Stimulated activated CD4-positive, alpha-beta T cell treated with anti-CD3 and anti-CD28 coated beads, Interleukin-15, amount 100 ng/mL, for 1 hour (primary cell): ENCODE data around the gene ARID3A.

ENCODE experiments used
- DNase-seq, 2 donors: peaks; one replicate each; pipeline ENCODE4 v3.0.0-alpha.2; 2020; ENCODE audit warnings: low read depth in 1 of 2, low spot score in 1 of 2

The ARID3A gene

DNA sequence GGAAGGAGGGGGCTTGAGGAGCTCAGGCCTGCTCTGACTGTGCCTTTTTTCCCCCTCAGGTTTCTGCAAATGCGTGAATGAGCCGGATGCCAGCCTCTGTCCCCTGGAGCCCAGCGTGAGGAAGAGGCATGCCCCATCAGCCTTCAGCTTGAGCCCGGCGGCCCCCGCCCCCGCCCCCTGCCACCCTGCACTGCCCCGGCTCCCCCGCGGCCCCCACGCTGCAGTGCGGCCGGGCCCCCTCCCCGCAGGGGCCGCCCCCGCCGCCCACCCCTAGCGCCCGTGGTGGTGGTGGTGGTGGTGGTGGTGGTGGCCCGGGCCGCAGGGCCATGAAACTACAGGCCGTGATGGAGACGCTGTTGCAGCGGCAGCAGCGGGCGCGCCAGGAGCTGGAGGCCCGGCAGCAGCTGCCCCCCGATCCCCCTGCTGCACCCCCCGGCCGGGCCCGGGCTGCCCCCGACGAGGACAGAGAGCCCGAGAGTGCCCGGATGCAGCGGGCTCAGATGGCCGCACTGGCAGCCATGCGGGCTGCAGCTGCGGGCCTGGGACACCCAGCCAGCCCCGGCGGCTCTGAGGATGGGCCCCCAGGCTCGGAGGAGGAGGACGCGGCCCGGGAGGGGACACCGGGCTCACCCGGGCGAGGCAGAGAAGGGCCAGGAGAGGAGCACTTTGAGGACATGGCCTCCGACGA lies 3.5 kb downstream of the ARID3A start:
- no peak for DNase-seq

DNA sequence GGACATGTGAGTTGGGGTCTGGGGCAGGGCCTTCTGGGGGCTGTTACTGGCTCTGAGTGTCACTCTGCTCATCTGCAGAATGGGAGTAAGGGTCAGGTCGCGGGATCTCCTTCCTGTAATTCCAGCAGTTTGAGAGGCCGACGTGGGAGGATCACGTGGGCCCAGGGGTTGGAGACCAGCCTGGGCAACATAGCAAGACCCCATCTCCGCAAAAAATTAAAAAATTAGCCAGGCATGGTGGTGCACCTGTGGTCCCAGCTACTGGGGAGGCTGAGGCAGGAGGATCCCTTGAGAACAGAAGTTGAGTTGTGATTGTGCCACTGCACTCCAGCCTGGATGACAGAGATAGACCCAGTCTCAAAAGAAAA lies 4.0 kb downstream of the ARID3A start:
- DNase-seq = no peak

DNA sequence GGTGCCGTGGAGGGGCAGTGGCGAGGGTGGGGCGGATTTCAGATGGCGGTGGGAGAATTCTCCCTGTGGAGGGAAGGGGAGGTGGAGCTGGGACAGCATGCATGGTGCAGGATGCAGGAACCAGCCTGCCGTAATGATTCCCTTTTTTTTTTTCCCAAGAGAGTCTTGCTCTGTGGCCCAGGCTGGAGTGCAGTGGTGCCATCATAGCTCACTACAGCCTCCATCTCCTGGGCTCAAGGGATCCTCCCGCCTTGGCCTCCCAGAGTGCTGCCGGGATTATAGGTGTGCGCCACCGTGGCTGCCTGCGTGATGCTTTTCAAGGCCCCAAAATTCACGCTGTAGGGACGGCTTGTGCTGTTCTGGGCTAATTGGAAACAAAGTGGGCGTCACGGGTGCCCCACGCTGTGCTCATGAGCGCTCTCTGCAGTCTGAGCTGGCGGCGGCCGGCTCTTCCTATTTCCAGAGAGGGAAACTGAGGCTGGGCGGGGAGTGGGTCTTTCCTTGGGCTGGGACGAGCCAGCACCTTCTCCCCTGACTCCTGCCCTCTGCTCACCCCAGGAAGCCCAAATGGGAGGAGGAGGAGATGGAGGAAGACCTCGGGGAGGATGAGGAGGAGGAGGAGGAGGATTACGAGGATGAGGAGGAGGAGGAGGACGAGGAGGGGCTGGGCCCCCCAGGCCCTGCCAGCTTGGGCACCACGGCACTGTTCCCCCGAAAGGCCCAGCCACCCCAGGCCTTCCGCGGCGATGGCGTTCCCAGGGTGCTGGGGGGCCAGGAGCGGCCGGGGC lies 6.2 kb downstream of the ARID3A start:
- DNase-seq = no peak

DNA sequence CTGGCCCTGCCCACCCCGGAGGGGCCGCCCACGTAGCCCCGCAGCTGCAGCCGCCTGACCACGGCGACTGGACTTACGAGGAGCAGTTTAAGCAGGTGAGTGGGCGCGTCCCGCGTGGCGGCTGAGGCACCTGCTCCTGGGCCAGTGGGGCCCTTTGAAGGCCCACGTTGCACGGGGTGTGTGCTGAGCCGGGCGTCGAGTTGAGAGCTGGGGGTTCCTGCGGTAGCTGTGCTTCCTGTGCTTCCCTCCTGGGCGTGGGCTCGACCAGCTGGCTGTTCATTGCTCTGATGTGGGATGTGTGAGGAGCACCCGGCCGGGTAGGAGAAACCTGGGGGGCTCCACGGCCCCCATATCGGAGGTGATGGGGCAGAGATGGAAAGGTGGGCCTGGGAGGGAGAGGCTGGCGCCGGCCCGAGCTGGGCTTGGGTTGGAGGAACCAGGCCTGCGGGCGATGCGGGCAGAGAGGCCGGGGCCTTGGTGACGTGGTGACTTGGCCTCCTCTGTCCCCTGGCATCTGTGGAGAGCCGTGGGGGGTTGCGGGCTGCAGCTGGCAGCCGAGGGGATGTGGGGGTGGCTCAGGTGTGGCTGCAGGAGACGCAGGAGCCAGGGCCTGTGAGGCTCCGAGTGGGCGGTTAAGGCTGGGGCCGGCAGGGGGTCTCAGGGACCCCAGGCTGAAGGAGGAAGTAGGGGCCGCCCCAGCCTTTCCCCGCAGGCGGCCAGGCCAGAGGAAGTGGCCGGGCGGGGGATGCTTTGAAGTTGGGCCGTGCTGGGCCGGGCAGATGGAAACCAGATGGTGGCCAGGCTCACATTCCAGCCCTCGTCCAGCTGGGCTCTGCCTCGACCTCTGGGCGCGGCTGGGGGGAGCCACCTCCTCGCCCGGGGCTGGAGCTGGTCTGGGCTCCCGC lies 7.1 kb downstream of the ARID3A start:
- no peak for DNase-seq

DNA sequence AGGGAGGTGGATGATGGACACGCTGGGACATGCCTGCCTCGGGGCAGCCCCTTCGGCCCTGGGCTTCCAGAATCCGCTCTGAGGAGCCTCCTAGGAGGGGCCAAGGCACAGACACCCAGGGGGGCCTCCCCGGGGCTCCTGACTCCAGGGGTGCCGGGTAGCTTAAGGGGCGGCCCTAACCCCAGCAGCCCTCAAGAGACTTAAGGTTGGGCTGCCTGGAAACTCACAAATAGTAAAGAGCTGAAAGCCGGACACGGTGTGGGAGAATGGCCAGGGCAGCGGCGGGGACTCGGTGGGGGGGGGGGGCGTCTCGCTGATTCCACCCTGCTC lies 7.7 kb downstream of the ARID3A start:
- no peak for DNase-seq

DNA sequence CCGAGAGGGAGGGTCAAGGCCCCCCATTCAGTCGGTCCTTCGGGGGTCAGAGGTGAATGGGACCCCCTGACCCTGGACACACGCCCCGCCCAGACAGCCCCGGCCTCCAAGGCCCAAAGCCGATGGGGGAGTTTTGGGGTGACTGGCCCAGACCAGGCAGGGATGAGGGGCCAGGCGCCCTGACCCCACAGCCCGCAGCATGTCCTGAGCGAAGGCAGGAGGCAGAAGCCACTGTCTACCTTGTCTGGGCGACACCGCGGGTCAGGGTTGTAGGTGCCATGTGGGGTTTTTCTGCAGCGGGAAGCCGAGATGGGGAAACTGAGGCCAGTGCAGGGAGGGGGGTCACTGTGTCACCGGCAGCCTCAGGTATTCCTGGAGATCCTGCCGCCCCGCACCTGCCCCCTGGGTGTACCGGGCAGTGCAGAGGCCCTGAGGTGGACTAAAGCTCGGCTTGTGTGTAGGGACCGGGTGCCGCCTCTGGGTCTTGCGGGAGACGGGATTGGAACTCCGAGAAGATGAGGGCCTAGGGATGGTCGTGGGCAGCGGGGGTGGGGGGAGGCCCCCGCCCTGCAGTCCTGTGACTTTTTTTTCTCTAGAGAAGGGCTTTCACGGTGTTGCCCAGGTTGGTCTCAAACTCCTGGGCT lies 8.5 kb downstream of the ARID3A start:
- DNase-seq = no peak

DNA sequence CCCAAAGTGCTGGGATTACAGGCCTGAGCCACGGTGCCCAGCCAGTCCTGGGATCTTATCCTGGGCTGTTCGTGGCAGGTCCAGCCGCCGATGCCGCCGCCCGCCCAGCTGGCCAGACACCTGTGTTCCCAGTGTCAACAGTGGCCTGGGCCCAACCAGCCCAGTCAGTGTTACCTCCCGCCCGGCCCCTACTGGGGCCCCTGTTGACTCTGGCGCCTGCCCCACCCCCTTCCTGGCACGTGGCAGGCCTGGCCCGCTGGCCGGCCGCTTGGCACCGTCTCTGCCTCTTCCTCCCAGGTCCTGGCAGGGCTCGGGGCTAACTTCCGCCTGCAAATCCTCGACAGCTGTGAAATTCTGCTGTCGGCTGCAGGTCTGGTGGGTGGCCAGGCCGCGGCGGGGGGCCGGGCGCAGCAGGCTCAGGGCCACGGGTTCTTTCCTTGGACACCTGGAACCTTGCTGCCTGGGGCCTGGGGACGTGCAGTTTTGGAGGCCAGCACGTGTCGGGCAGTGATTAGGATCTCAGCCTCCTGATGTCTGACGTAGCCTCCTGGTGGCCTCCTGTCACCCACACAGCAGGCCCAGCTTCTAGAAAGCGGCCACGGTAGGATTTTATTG lies 9.1 kb downstream of the ARID3A start:
- no peak for DNase-seq

DNA sequence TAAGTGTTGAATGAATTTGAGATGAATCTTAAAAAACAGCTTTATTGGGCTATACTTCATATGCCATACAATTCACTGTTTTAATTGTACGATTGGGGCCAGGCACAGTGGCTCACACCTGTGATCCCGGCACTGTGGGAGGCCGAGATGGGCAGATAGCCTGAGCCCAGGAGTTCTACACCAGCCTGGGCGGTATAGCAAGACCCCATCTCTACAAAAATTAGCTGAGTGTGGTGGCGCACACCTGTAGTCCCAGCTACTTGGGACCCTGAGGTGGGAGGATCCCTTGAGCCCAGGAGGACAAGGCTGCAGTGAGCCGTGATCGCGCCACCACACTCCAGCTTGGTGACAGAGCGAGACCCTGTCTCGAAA lies 10.3 kb downstream of the ARID3A start:
- DNase-seq = no peak

DNA sequence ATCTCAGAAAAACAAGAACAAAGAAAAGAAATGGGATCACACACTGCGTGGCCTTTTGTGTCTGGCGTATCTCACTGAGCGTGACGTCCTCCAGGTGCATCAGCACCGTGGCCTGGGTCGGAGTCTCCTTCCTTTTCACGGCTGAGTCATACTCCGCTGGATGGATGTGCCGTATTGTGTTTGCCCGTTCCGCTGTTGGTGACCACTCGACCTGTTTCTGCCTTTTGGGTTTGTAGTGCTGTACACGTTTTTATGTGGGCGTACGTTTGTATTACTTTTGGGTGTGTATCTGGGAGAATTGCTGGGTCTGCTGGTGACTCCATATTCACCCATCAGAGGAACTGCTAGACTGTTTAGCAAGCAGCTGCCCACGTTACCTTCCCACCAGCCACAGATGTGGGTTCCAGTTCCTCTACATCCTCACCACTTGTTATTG lies 11.4 kb downstream of the ARID3A start:
- no peak for DNase-seq

DNA sequence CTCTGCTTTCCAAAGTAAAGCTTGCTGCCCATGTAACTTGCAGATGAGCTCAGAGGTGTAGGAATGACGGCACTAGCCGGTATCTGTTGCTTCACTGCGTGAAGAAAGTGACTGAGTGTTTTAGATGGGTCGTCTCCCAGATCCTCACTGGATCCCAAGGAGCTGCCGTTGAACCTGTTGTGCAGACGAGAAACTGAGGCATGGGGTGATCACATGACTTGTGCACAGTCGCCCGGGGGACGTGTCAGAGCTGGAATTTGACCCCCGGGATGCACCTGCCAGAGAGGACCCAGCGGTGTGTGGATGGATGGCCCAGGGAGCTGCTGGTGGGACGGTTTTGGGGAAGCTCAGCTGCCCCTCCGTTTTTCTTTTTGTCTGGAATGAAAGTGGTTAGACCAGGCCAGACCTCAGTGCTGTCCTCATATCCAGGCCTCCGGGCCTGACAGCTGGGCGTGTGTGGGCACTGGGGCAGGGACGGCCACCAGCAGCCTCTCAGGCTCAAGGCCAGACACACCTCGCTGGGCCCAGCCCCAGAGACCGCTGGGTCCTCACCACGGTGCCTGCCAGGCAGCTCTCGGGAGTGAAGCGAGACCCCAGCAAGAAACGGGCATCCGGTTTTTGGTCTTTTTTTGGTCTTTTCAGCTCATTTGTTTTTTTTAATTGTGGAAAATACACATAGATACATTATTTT lies 12.5 kb downstream of the ARID3A start:
- DNase-seq = no peak

DNA sequence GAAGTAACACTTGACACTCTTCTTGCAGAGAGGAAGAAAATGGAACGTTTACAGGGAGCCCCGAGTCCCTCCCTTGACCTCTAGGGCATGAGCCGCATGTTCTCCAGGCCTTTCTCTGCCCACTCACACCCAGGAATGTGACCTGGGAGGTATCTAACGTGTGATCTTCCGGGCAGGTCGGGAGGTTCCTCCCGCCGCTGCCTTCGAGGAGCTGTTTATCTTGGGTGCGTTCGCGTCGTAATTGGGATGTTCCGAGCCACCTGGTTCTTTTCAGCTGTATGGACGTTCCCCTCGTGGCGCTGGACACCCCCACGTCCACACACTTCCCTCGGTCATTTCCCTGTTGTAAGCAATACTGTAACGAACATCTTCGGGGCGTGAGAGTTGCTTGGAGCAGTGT lies 13.6 kb downstream of the ARID3A start:
- DNase-seq = no peak

DNA sequence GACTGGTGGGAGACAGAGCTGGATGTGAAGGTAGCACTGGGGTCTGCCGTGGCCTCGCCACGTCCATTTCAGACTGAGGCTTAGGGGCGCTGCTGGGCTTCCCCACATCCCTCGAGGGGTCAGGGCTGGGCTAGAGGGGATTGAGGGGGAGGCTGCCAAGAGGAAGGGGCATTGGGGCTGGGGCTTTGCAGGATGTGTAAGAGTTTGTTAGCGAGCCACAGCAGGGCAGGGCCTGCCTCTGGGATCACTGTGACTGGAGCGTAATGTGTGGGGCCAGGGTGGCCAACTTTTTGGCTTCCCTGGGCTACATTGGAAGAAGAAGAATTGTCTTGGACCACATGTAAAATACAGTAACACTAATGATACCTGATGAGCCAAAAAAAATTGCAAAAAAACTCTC lies 14.1 kb downstream of the ARID3A start:
- DNase-seq = no peak

DNA sequence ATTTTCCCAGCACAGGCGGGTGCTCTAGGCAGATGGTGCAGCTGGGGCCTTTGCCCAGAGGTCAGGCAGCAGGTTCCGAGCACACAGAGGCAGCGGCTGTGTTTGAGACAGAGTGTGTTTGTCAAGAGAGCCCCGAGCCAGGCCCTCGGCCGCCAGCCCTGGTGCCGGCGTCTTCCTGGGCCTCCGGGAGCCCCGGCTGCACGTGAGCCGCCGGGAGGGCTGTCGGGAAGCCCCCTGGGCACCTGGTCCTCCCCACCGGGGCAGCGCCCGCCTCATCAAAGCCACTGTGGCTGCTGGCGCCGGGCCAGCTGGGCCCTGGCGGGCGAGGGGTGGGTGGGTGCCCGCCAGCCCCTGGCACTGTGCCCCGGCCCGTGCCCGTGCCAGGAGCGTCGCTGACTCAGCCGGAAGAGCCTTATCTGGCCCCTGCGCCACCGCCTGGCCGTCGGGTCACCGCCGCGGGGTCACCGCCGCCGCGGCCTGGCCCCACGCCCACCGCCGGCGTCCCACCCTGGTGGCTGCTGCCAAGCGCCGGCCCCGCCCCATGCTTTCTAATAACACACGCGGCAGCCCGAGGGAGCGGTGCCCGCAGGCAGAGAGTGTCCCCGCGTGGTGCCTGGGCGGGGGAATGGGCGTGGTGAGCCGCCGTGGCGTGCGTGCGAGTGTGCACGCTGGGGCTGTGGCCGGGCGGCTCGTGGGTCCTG lies 14.9 kb downstream of the ARID3A start:
- DNase-seq = peak; percentile 50 to 53

DNA sequence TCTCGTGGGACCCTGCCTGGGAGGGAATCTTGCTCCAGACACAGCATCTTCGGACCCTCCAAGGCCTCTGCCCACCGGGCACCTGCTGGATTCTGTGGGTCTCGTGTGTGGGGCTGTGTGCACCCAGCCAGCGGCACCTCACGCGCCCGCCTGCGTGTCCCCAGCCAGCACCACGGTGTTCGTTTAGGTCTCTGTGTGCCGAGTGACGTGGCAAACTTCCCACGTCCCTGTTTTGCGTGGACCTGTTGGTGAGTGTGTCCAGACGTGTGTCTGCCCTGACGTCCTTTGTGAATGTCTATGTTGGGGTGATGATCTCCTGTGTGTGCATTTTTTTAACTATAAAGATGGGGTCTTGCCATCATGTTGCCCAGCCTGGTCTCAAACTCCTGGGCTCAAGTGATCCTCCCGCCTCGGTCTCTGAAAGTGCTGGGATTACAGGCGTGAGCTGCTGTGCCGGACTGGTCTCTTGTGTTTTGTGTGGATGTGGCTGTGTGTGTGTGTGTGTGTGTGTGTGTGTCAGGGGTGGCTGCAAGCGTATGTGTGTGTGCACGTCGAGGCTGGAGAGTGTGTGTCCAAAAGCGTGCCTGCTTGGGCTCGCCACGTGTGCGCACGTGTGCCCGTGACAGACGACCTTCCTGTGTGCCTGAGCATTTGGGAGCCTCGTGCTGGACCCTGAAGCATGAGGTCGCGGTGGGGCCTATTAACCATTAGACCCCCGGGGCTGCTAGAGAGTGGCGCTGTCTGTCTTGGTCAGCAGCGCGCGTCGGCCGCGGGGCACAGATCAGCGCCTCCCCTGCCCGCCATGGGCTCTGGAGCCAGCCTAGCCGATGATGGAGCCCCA lies 15.7 kb downstream of the ARID3A start:
- no peak for DNase-seq

DNA sequence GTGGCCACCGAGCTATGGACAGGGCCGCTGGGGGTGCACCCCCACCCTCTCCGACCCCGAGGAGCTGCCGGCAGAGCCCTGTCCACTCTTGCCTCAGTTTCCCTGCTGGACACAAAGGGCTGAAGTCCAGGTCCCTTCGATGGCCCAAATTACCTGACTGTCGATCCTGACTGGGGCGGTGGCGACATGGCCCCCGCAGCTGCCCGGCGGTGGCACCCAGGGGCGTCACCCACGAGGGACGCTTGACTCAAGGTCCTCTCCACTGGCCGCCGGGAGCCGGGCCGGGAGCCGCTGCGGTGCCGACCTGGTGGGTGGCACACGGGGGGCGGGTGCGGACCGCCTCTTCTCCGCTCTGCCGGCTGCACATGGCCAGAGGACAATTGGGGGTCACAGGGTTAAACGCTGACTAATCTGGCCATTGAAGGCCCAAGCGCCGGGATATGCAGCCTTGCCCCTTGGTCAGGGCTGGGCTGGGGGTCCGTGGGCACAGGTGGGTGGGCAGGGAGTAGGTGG lies 16.4 kb downstream of the ARID3A start:
- DNase-seq = no peak

DNA sequence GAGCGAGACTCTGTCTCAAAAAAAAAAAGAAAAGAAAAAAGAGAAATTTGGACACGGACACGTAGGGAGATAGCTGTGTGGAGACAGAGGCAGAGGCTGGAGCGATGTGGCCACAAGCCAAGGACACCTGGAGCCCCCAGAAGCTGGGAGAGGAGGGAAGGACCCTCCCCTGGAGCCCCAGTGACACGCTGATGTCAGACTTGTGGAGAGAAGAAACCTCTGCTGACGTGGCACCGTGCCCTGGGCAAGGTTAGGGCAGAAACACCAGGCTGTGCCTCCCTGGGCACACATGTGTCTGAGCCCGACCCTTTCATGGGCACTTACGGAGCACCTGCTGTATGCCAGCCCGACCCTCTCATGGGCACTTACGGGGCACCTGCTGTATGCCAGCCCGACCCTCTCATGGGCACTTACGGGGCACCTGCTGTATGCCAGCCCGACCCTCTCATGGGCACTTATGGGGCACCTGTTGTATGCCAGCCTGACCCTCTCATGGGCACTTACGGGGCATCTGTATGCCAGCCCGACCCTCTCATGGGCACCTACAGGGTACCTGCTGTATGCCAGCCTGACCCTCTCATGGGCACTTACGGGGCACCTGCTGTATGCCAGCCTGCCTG lies 17.8 kb downstream of the ARID3A start:
- DNase-seq = no peak

DNA sequence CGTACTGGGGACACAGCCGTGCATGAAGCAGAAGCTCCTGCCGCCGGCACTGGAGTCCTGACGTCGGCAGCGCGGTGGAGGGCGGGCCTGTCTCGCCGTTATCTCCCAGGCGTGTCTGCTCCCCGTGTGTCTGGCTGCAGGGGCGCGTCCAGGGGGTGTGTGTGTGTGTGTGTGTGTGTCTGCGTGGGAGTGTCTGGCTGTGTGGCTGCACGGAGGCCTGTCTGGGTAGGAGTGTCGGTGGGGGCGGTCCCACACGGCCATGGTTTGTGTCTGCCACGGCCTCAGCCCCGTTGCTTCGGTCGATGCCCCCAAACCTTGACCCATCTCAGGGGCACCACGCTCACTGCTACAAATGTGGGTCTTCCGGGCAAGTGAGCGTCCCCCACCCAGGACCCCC lies 18.3 kb downstream of the ARID3A start:
- DNase-seq = no peak

DNA sequence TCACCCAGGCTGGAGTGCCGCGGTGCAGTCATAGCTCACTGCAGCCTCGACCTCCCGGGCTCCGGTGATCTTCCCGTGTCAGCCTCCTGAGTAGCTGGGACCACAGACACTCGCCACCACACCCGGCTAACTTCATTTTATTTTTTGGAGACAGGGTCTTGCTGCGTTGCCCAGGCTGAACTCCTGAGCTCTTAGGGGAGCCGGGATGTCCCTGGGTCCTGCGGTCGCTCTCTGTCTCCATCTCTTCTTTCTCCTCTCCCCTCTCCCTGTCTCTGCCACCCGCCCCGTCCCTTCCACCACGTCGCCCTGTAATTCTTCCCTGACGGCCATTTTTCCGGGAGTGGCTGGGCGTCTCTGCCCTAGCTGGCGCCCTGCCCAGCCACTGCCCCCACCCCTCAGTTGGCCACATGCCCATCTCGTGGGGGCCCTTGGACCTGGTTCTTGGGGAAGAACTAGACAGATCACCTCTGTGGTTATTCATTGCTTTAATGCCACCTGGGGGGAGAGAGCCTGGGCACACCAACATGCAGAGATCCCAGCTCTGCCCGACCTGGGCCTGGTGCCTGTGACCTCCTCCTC lies 18.9 kb downstream of the ARID3A start:
- DNase-seq = no peak
